ENCODE measurements around the gene NBEA.

DNA sequence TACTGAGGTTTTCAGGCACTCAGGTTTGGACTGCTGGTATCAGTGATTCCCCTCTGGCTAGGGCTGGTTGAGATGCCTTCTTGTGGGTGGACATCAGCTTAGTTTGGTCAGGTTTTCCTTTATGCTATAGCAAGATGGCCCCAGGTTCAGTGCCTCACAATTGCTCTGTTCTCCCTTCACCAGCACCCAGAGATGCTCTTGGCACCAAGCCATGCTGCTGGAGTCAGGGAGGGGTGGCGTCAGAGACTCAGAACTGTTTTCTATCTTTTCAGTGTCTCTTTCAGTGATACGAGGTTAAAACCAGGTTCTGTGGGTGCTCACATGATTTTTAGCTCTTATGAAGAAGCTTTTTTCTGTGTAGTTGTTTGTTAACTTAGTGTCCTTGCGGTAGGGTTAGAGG lies 96.9 kb downstream of the NBEA start:
- TF ChIP-seq CTCF (IDR thresholded peaks at IDR 0.05), result no peak
- TF ChIP-seq POLR2A (IDR thresholded peaks at IDR 0.05), result no peak

All from heart left ventricle (tissue), 13 donors.